Osteocyte (in vitro differentiated cells): ENCODE measurements around the gene PER1. TPM values are rescaled to one million over a fixed set of nuclear protein-coding genes. Genes with fewer than 3 reads are reported as not detected.

Experiments used
- DNase-seq: peaks from one replicate; pipeline ENCODE4 v3.0.0; 2021; ENCODE audit warnings: mixed read lengths; ENCODE audit not compliant: unreplicated experiment; ENCODE audit errors: extremely low spot score
- H3K27ac Mint-ChIP-seq: one replicate; pipeline ENCODE4 v1.8.0; 2021; ENCODE audit warnings: mild to moderate bottlenecking, mixed read lengths; ENCODE audit not compliant: unreplicated experiment
- H3K27me3 Mint-ChIP-seq: one replicate; pipeline ENCODE4 v1.8.0; 2021; ENCODE audit warnings: mixed read lengths; ENCODE audit not compliant: unreplicated experiment
- H3K36me3 Mint-ChIP-seq: one replicate; pipeline ENCODE4 v1.8.0; 2021; ENCODE audit warnings: mixed read lengths; ENCODE audit not compliant: unreplicated experiment
- H3K4me1 Mint-ChIP-seq: one replicate; pipeline ENCODE4 v1.8.0; 2021; ENCODE audit warnings: mixed read lengths; ENCODE audit not compliant: unreplicated experiment
- H3K4me3 Mint-ChIP-seq: one replicate; pipeline ENCODE4 v1.8.0; 2021; ENCODE audit warnings: mild to moderate bottlenecking, moderate library complexity, mixed read lengths; ENCODE audit not compliant: unreplicated experiment
- H3K9me3 Mint-ChIP-seq: one replicate; pipeline ENCODE4 v1.8.0; 2021; ENCODE audit warnings: mixed read lengths; ENCODE audit not compliant: unreplicated experiment
- CTCF ChIP-seq: fragments of 200-600 bp; sonication (generic); IDR thresholded peaks from 2 replicates; pipeline ENCODE4 v1.5.0; 2021; ENCODE audit warnings: antibody characterized with exemption, mild to moderate bottlenecking, moderate library complexity
- microRNA-seq: library from miRNA; unstranded; fragments of <30 nt; microRNA quantifications from one replicate; pipeline ENCODE4 v1.1.0, GENCODE V29; 2020; ENCODE audit not compliant: unreplicated experiment
- total RNA-seq: library from RNA; stranded (reverse); gene quantifications from 2 replicates; pipeline ENCODE4 v1.2.1, GENCODE V29; 2021

The PER1 gene
- total RNA-seq, 1 donor from 2014 or later, result 173 TPM

- Mint-ChIP-seq H3K4me3 (no peak overlapping the region), H3K4me1 (no peaks in the 10 kb centered on the region)
Measured at GRCh38 chr17:8091033-8091687, 61.0 kb downstream of the PER1 start.

More at GRCh38 chr17:8091033-8091687, 61.0 kb downstream of the PER1 start:
- no peak for TF ChIP-seq CTCF
- Mint-ChIP-seq H3K27me3 (peaks cover 69% of the 10 kb centered on the region), H3K9me3 (no peaks in the 10 kb centered on the region), H3K27ac (no peak overlapping the region), H3K36me3 (no peaks in the 10 kb centered on the region)
- no peak for DNase-seq

Small RNA genes within 50 kb of the gene (microRNA-seq; reads per million reads assigned to microRNA genes)
- 9.9 reads per million, percentile 13 among the genes with 10 or more reads in this experiment for gene MIR4521
- not detected for gene MIR6883

Other genes with a start within 250 kb of the PER1 start
- gene RNF227, start 236.1 kb downstream of the PER1 start, total RNA-seq, result 2.3 and 3.0 TPM in 2 replicates
- 2.6 and 3.7 TPM in 2 replicates for gene KCNAB3, start 222.5 kb downstream of the PER1 start, total RNA-seq
- 122 and 127 TPM in 2 replicates for gene TRAPPC1, start 220.5 kb downstream of the PER1 start, total RNA-seq
- gene CNTROB, start 220.2 kb downstream of the PER1 start, total RNA-seq, result 30.2 and 30.9 TPM in 2 replicates
- not detected in 2 replicates for gene GUCY2D, start 149.8 kb downstream of the PER1 start, total RNA-seq
- gene ALOX15B, start 113.3 kb downstream of the PER1 start, total RNA-seq, result not detected in 2 replicates
- not detected in 2 replicates for gene ALOX12B, start 64.7 kb downstream of the PER1 start, total RNA-seq
- gene ALOXE3, start 33.9 kb downstream of the PER1 start, total RNA-seq, result not detected in 2 replicates
- gene HES7, start 28.3 kb downstream of the PER1 start, total RNA-seq, result 2.0 and 2.3 TPM in 2 replicates
- 57.2 and 70.0 TPM in 2 replicates for gene VAMP2, start 10.5 kb upstream of the PER1 start, total RNA-seq
- 8.4 and 10.5 TPM in 2 replicates for gene TMEM107, start 24.0 kb upstream of the PER1 start, total RNA-seq
- 6.2 and 6.8 TPM in 2 replicates for gene BORCS6, start 37.8 kb upstream of the PER1 start, total RNA-seq
- gene AURKB, start 58.2 kb upstream of the PER1 start, total RNA-seq, result 13.3 and 15.7 TPM in 2 replicates
- gene CTC1, start 95.7 kb upstream of the PER1 start, total RNA-seq, result 38.7 and 40.1 TPM in 2 replicates
- 48.9 and 53.6 TPM in 2 replicates for gene PFAS, start 96.9 kb upstream of the PER1 start, total RNA-seq
- 29.3 and 29.8 TPM in 2 replicates for gene RANGRF, start 136.3 kb upstream of the PER1 start, total RNA-seq
- gene SLC25A35, start 143.0 kb upstream of the PER1 start, total RNA-seq, result 5.6 and 6.4 TPM in 2 replicates
- not detected in 2 replicates for gene ARHGEF15, start 157.8 kb upstream of the PER1 start, total RNA-seq
- gene ODF4, start 187.4 kb upstream of the PER1 start, total RNA-seq, result not detected in 2 replicates
- gene RPL26, start 230.8 kb upstream of the PER1 start, total RNA-seq, result 1,600 and 1,654 TPM in 2 replicates
- gene RNF222, start 245.4 kb upstream of the PER1 start, total RNA-seq, result not detected in 2 replicates